Urinary bladder (tissue), 4 donors: ENCODE data around the gene NUDT3. TPM values are rescaled to one million over a fixed set of nuclear protein-coding genes. Genes with fewer than 3 reads are reported as not detected.
"Not testable (repeated sequence)": the region's sequence is repeated elsewhere in the genome, so short reads cannot be mapped to it uniquely, and the experiment has no call there.

ENCODE experiments used
- DNase-seq: peaks from one replicate; pipeline ENCODE4 v3.0.0-alpha.2; 2015; ENCODE audit errors: extremely low spot score
- H3K27ac ChIP-seq: one replicate; pipeline ENCODE4 v1.5.1; 2013; ENCODE audit warnings: low read depth, mild to moderate bottlenecking, moderate library complexity
- H3K36me3 ChIP-seq: one replicate; pipeline ENCODE4 v1.6.1; 2013; ENCODE audit warnings: mild to moderate bottlenecking, moderate library complexity; ENCODE audit not compliant: insufficient read depth
- H3K4me1 ChIP-seq: one replicate; pipeline ENCODE4 v1.6.1; 2013; ENCODE audit warnings: mild to moderate bottlenecking, moderate library complexity; ENCODE audit not compliant: insufficient read depth
- H3K4me3 ChIP-seq: one replicate; pipeline ENCODE4 v1.5.1; 2013; ENCODE audit warnings: low read depth, low read length
- WGBS: extraction: QIAGEN DNeasy Blood & Tissue Kit; methylation state at CpG from one replicate; pipeline ENCODE4 v1.1.7; 2013; 5-methylcytosine and 5-hydroxymethylcytosine counted together
- polyA plus RNA-seq: library from polyadenylated mRNA; stranded (reverse); fragments of 200-250 nt; gene quantifications from one replicate; pipeline ENCODE4 v1.2.3, GENCODE V29; 2013
- total RNA-seq: library from RNA; depleted of rRNA; stranded (reverse); fragments of >200 nt; gene quantifications from one replicate; pipeline ENCODE4 v1.2.3, GENCODE V29; 2014
- donor health status: healthy with polysubstance abuse.
- donor health status: healthy.

The NUDT3 gene
- total and polyA plus RNA-seq, 2 donors, result 20.7 to 43.9 TPM

DNA sequence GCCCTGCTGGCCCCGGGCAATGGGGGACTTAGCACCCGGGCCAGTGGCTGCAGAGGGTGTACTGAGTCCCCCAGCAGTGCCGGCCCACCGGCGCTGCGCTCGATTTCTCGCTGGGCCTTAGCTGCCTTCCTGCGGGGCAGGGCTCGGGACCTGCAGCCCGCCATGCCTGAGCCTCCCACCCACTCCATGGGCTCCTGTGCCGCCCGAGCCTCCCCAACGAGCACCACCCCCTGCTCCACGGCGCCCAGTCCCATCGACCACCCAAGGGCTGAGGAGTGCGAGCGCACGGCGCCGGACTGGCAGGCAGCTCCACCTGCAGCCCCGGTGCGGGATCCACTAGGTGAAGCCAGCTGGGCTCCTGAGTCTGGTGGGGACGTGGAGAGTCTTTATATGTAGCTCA lies 123.3 kb downstream of the NUDT3 start:
- H3K27ac ChIP-seq, DNase-seq, H3K4me3 ChIP-seq, H3K4me1 ChIP-seq, H3K36me3 ChIP-seq: not testable (repeated sequence)
- WGBS, result 96% methylated on average over 22 of the region's 25 CpGs

- no peaks in the 10 kb centered on the region for H3K4me1 ChIP-seq
- H3K27ac ChIP-seq, result no peak overlapping the region
- 98% methylated on average over 2 of the region's 2 CpGs for WGBS
- no peak overlapping the region for H3K4me3 ChIP-seq
- no peak for DNase-seq
- no peaks in the 10 kb centered on the region for H3K36me3 ChIP-seq
Observed at GRCh38 chr6:34267746-34268145, 124.7 kb downstream of the NUDT3 start.

- H3K36me3 ChIP-seq, result not testable (repeated sequence)
Observed at GRCh38 chr6:34263484-34263883, 129.0 kb downstream of the NUDT3 start.

GRCh38 chr6:34260576-34261267 lies 131.7 kb downstream of the NUDT3 start:
- no peaks in the 10 kb centered on the region for H3K36me3 ChIP-seq
- H3K4me1 ChIP-seq, result no peaks in the 10 kb centered on the region
- 83% methylated on average over 17 of the region's 17 CpGs for WGBS
- H3K4me3 ChIP-seq, result no peak overlapping the region
- no peak for DNase-seq
- H3K27ac ChIP-seq, result no peak overlapping the region

More at GRCh38 chr6:34263484-34263883, 129.0 kb downstream of the NUDT3 start:
- DNase-seq, H3K4me1 ChIP-seq, H3K4me3 ChIP-seq, H3K27ac ChIP-seq: not testable (repeated sequence)
- 78% methylated on average over 23 of the region's 23 CpGs for WGBS

DNA sequence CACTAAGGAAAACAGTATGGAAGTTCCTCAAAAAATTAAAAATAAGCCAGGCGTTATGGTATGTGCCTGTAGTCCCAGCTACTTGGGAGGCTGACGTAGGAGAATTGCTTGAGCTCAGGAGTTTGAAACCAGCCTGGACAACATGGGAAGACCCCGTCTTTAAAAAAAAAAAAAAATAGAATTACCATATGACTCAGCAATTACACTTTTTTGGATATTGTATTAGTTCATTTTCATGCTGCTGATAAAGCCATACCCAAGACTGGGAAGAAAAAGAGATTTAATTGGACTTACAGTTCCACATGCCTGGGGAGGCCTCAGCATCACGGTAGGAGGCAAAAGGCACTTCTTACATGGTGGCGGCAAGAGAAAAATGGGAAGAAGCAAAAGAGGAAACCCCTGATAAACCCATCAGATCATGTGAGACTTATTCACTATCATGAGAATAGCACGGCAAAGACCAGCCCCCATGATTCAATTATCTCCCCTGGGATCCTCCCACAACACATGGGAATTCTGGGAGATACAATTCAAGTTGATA lies 132.9 kb downstream of the NUDT3 start:
- no peak overlapping the region for H3K27ac ChIP-seq
- no peak for DNase-seq
- H3K4me3 ChIP-seq, result no peak overlapping the region
- H3K4me1 ChIP-seq, result no peaks in the 10 kb centered on the region
- H3K36me3 ChIP-seq, result no peaks in the 10 kb centered on the region
- 90% methylated on average over 6 of the region's 6 CpGs for WGBS

DNA sequence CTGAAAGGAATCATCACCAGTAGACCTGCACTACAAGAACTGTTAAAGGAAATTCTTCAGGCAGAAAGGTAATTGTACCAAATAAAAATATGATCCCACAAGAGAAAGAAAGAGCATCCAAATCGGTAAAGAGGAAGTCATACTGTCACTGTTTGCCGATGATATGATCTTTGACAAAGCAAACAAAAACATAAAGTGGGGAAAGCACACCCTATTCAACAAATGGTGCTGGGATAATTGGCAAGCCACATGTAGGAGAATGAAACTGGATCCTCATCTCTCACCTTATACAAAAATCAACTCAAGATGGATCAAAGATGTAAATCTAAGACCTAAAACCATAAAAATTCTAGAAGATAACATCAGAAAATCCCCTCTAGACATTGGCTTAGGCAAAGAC lies 140.1 kb downstream of the NUDT3 start:
- not testable (repeated sequence) for H3K4me3 ChIP-seq, H3K27ac ChIP-seq, DNase-seq, H3K4me1 ChIP-seq, H3K36me3 ChIP-seq
- 58% methylated on average over 2 of the region's 2 CpGs for WGBS

DNA sequence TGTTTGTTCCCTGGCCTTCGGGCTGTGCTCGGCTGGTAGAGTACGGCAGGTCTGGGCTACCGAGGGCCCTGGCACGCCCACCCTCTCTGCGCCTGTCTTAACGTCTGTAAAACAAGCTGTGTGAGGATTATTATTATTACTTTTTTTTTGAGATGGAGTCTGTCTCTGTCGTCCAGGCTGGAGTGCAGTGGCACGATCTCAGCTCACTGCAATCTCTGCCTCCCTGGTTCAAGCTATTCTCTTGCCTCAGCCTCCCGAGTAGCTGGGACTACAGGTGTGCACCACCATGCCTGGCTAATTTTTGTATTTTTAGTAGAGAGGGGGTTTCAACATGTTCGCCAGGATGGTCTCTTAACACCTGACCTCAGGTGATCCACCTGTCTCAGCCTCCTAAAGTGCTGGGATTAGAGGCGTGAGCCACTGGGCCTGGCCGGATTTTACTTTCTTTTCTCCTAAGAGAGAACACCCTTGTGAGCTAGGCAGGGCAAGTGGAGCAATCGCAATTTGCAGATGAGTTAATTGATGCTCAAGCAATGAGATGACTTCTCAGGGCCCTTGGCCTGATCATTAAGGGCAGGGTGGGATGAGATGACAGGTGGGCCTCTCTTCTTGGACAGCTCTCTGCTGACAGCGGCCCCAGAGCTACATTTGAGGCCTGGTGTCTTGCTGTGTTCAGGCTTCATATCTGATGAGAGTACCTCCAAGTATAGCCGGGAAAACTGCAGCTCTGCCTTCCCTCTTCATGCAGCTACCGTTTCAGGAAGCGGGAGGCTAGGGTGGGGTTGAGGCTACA lies 142.8 kb downstream of the NUDT3 start:
- no peak for DNase-seq
- H3K4me3 ChIP-seq, result peak overlapping the region; percentile 48
- H3K4me1 ChIP-seq, result no peaks in the 10 kb centered on the region
- H3K27ac ChIP-seq, result peak overlapping the region; percentile 88
- no peaks in the 10 kb centered on the region for H3K36me3 ChIP-seq
- WGBS, result 45% methylated on average over 18 of the region's 18 CpGs

DNA sequence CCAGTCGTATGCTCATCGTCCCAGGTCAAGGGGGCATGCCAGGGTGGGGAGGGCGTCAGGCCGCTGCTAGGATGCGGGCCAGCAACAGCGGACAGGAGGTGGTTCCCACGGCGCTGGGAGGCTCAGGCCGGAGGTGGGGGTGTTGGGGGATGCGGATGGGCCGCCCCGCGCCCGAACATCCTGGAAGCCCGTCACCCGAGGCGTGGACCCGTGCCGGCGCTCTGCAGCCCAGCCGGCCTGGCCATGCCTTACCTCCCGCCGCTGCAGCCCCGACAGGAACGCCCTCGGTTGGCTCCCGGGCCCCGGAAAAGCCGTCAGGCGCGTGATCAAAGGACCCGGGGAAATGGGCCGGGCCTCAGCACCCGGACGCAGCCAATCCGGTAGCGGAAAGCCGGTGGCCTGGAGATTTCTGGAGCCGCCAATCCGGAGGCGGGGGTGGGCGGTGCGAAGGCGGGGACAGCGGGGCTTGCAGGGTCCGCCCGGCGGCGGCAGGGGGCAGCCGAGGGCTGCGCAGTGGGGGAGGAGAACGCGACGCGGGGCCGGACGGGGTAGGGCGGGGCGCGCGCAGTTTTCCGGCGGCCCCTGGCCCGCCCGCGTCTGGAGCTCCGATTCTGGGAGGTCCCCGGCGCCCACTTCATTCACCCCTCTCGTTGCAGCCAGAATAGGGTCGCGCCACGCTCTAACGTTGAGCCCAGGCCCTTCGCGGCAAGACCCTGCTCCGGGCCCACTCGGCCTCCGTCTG lies 143.6 kb downstream of the NUDT3 start, which contains the start of gene SMIM29:
TSS of gene SMIM29 (minus strand) at position 280 of the 742 bp plus-strand sequence. CDS start 1,215 bp downstream, outside the sequence.
- H3K4me1 ChIP-seq, result no peaks in the 10 kb centered on the region
- WGBS, result under 1% methylated on average over 79 of the region's 79 CpGs
- H3K4me3 ChIP-seq, result peak within 1 kb of the TSS; percentile 48
- DNase-seq, result peak; percentile 83
- no peaks in the 10 kb centered on the region for H3K36me3 ChIP-seq
- peak within 1 kb of the TSS; percentile 88 for H3K27ac ChIP-seq

DNA sequence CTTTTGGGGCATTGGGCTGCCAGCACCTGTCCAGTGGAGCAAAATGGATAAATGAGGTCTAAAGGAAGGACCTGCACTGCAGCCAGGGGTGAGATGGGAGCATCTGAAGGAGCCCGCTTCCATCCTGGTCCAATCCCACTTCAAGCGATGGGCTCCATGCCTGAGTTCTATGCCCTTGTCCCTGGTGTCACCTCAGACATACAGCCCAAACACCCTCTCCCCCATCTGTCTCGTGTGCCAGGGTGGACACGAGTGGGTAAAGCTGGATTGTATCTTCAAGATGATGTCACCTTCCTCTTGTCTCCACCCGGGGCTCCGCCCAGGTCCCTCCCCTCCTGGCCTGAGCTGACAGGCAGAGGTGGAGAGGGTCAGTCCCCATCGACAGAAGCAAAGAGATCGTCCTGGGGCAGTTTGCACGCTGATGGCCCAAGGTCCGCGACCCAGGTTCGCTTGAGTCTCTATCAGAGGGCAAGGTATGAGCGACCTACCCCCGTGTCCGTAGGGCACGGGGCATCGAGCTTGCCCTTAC lies 144.2 kb downstream of the NUDT3 start:
- Histone ChIP-seq H3K4me3 (peak overlapping the region; percentile 48), H3K4me1 (no peaks in the 10 kb centered on the region), H3K27ac (peak overlapping the region; percentile 55), H3K36me3 (no peaks in the 10 kb centered on the region)
- WGBS, result 9% methylated on average over 17 of the region's 17 CpGs
- no peak for DNase-seq

- Histone ChIP-seq H3K27ac (no peak overlapping the region), H3K4me1 (no peaks in the 10 kb centered on the region), H3K36me3 (no peaks in the 10 kb centered on the region), H3K4me3 (no peak overlapping the region)
- WGBS, result 85% methylated on average over 6 of the region's 6 CpGs
- no peak for DNase-seq
Observed at GRCh38 chr6:34247481-34248197, 144.8 kb downstream of the NUDT3 start.

DNA sequence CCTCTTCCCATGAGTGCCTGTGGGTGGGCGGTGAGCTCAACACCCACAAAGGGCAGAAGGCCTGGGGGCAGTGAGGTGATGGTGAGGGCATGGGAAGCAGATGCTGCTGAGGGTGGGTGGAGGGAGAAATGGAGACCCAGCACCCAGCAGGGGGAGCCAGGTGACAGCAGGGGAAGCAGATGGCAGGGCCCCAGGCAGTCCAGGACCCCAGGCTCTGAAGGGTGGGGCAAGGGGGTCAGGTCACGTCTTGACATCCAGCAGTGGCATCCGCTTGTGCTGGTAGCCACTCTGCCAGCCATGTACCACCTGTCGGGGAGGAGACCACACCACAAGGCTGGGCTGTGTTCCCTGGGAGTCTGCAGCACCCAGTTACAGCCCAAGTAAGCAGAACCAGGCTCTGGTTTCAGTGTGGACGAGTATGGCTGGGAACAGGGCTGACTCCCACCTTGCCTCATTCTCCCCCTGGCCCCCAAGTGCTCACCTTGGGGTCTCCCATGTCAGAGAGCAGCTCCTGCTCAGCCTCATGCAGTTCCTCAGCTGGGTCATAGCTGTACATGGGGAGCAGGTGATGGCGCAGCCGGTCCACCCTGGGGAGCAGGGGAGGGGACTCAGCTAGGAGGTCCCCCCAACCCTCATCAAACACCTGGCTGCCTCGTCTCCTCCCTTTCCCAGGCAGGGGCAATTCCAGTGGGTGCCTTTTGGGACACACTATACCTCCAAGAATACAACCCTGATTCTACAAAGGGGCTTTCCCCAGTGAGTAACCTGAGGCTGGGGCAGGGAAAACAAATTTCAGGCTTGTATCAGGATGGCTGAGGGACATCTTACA lies 145.7 kb downstream of the NUDT3 start:
- no peak overlapping the region for H3K4me3 ChIP-seq
- no peak overlapping the region for H3K27ac ChIP-seq
- H3K36me3 ChIP-seq, result no peaks in the 10 kb centered on the region
- H3K4me1 ChIP-seq, result no peaks in the 10 kb centered on the region
- DNase-seq, result no peak
- WGBS, result 81% methylated on average over 8 of the region's 8 CpGs

- Histone ChIP-seq H3K4me1 (no peaks in the 10 kb centered on the region), H3K36me3 (no peaks in the 10 kb centered on the region), H3K4me3 (no peak overlapping the region), H3K27ac (no peak overlapping the region)
- 79% methylated on average over 2 of the region's 2 CpGs for WGBS
- DNase-seq, result no peak
Observed at GRCh38 chr6:34246249-34246562, 146.3 kb downstream of the NUDT3 start.
